ENCODE measurements around the gene AMELY.
"Not testable (repeated sequence)": the region's sequence is repeated elsewhere in the genome, so short reads cannot be mapped to it uniquely, and the experiment has no call there.

AMELY gene, protein sequence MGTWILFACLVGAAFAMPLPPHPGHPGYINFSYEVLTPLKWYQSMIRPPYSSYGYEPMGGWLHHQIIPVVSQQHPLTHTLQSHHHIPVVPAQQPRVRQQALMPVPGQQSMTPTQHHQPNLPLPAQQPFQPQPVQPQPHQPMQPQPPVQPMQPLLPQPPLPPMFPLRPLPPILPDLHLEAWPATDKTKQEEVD

DNA sequence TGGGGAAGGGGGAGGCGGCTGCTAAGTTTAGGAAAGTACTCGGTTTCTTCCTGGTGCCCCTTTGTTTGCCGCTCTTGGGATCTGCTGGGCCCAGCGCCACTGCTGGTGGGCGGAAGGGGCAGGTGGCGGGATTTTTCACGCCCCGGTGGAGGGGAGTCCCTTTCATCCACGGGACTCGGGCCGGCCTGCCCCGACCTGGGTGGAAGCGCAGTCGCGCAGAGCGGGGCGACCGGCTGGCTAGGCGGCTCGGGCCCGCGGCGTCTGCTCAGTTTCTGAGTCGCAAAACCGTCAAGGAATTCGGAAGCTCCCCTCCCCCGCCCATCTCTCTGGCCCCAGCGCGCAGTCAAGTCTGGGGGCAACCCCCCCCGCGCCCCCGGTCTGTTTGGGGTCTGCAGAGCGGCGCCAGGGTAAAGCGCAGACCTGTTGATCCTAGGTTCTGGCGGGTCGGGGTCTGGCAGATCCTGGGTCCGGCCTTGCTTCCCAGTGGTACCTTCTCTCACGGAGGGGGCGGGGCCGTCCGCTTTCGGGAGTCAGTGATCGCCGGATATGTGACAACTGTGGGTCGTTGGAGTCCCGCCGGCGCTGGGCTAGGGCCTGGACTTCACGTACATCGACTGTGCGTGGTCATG lies at the start of gene AMELY:
Gene AMELY, minus strand, starts transcription at position 500 of the 629 bp plus-strand sequence. CDS start 39,144 bp downstream, outside the sequence.
- no peak for DNase-seq (ENCODE audit: low read depth in 2 of 2)

DNA sequence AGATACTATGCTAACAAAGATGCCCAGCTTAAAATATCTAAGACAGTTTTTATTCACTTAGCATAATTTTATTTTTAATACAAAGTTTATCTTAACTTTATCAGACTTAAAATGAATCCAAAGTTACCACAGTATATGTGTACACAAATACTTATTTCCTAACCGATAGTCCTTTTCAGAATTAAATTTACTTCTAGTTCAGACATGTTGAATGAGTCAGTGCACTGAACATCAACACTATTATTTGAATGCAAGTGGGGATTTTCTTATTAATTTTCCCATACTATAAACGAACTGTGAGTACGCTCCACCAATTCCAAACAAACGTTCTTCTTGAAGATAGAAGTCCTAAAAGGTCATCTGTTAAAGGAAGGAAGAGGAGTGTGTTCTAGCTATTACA lies 38.4 kb upstream of the AMELY start:
- DNase-seq (ENCODE audit: low read depth in 2 of 2) = no peak

DNA sequence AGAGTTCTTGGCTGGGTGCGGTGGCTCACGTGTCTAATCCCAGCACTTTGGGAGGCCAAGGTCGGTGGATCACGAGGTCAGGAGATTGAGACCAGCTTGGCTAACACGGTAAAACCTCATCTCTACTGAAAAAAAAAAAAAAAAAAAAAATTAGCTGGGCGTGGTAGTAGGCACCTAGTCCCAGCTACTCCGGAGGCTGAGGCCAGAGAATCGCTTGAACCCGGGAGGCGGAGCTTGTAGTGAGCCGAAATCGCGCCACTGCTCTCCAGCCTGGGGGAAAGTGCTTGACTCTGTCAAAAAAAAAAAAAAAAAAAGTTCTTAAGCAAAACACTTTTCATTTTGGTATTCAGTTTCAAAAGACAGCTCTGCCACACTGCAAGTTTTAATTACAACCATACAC lies 36.8 kb upstream of the AMELY start:
- no peak for DNase-seq (ENCODE audit: low read depth in 2 of 2)

DNA sequence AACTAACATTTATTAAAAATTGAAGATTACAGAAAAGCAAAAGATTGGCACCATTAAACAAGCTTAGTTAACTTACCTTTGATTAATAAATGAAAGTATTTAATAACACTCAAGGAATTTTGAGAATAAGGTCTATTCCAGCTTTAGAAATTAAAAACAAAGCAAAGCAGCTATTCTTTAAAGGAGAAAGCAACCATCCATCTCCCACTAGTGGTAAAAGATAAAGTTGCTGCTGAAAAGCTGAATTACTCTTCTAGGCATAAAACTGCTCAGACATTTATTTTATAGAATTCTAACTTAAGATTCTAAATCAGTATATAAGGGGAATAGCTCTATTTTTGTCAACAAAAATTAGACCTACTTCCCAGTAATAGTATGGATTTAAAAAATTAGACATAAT lies 36.1 kb upstream of the AMELY start:
- no peak for DNase-seq (ENCODE audit: low read depth in 2 of 2)

DNA sequence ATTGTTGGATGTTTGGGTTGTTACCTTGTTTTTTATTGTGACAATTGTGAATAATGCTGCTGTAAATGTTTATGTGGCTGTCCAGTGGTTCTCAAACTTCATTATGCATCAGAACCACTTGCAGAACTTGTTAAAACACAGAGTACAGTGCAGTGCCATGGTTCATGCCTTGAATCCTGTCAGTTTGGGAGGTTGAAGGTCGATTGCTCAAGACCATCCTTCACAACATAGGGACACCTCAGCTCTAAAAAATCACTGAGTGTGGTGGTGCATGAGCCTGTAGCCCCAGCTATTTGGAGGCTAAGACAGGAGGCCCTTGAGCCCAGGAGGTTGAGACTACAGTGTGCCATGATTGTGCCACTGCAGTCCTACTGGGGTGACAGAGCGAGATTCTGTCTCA lies 23.9 kb upstream of the AMELY start:
- DNase-seq (ENCODE audit: low read depth in 2 of 2) = no peak

DNA sequence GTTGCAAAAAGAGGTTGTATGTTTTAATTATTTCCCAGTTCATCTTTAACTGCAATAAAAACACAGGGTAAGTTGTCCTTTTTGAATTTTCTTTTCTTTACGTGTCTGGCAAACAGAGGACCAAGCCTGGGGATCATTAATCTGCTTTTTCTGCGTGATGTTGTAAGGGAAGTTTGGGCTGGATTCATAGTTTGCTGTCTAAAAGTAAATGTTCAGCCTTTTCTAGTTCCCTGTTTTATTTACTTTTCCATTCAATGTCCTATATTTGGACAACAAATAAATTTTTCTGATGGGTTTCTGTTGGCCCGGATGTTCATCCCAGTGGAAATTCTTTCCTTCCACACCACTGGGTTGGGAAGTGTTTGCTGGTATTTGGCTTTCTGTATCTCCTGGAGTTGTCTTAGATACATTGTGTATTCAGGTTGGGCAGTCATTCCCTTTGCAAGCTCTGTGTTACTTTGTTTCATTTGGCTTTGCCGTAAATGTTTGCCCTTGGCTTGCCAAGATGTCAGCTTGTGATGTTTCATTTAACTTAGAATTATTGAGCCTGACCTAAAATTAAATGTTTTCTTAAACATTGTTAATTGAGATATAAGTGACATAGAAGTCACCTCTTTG lies 20.3 kb upstream of the AMELY start:
- no peak for DNase-seq (ENCODE audit: low read depth in 2 of 2)

DNA sequence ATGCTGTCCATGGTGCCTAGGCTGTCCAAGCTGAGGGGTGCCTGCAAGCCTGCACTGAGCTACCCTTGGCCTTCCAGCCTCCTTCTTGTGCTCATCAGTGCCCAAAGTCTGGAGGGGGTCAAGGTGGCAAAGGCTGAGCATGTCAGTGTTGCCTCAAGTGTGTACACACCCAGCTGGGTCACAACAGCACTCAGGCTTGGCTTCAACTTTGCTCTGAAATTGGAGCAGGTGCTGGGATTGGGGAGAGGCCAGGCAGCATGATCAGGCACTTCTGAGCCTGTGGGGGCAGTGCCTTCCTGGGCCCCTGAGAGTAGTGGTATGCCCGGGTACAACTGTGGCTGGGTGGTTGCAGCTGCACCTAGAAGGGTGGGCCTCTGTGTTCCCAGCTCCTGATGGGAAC lies 17.7 kb upstream of the AMELY start:
- DNase-seq (ENCODE audit: low read depth in 2 of 2) = no peak

DNA sequence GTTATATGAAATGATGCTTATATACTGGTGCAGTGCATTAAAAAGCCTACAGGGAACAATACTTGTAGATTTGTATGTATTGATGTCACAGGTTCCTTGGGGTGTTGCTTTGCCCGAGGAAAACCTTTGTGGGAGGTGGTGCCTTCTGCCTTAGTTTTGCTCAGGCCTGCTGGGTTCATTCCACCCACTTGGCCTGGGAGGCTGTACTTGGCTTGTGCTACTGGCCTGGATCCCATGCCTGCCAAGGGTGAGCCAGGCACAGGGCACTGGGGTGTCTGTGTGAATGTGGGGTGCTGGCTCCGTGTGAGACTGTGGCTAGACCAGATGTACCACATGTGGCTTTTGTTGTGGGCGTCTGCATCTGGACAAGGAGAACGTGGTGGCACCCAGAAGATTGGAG lies 16.7 kb upstream of the AMELY start:
- no peak for DNase-seq (ENCODE audit: low read depth in 2 of 2)

DNA sequence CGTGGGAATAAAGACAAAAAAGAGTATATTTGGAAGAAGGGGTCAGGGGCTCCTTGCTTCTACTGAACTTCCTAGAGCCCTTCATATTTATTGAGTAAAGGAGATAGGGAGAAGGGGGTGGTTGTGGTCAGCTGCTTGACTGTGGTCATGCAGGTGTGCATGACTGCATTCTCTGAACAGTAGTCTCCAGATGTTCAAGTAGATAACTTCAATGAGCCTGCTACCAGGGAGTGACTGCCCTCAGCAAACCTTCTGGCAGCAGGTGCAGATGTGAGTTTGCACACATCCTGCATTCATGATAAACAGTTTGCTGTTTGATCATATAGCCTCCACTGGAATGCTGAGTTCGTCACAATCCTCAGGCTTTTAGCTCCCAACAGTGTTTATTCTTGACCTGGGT lies 9.5 kb upstream of the AMELY start:
- DNase-seq (ENCODE audit: low read depth in 2 of 2) = no peak

DNA sequence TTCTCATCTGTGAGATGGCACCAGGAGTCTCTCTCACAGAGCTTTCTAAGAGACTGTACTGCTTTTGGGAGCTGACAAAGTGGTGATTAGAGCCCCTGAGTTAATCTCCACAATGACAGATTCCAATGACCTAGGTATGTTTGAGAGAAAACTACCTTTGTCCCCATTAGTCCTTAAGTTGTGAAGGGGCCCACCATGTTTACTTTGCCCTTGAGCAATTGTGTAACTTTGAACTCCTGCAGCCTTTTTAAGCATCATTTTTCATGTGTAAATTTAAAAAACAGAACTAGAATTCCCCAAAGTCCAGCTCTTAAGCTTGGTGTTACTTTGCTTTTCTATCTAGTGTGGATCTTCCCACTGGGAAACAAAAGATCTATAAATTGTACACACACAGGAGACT lies 1.8 kb upstream of the AMELY start:
- DNase-seq (ENCODE audit: low read depth in 2 of 2) = no peak

DNA sequence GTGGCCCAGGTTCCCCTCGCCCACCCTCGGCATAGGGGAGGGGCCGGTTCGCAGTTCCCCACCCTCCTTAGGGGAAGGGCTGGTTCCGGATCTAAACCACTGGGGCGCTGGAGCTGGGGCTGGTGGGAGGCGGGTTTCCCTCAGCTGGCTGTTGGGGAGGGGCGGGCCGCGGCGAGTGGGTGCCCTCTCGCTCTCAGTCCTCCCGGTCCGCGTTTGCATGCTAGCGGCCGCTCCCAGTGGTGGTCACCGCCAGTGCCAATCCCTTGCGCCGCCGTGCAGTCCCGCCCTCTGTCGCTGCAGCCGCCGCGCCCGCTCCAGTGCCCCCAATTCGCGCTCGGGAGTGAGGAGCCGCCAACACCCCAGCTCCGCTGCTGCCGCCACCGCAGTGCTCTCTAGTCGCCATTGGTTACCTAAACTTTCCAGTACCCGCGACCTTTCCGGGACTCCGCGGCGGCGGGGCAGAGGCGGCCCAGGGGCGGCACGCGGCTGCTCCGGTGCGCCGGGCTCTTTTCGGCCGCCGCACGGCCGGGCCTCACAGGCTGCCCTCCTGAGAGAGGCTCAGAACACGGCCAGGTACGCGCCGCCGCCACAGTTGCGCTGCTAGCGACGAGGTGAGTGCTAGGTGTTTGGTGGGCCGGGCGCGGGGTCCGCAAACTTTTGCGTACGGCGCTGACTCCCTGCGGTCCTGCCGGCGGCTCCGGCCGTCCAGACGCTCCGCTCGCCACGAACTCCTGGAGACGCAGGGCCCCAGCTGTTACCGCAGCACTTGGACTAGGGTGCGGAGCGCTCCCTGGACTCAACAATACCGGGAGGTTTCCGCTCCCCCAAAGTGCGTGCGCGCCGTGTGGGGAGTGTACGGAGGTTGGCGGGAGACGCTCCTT lies 940 bp downstream of the AMELY start, which contains the start of gene TBL1Y:
Gene TBL1Y, plus strand, starts transcription at position 326 of the 881 bp plus-strand sequence. CDS start 114,388 bp downstream, outside the sequence.
- no peak for DNase-seq (ENCODE audit: low read depth in 2 of 2)

DNA sequence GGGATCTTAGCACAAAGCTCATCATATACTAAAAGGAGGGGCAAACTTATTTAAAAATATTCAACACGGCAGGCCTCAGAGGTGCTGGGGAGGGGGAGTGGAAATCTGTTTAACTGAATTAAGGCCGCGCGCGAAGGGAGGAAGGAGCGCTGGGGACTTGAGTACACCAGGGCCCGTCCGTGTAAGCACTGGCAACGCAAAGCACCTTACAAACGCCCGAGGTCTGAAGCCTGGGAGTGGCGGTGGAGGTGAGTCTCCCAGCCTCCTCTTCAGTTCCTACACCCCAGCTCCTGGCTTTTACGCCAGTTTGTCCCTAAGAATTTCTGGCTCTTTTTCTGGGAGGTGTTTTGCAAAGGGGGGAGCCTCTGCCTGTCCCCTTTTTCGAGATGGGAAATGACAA lies 1.7 kb downstream of the AMELY start:
- no peak for DNase-seq (ENCODE audit: low read depth in 2 of 2)

DNA sequence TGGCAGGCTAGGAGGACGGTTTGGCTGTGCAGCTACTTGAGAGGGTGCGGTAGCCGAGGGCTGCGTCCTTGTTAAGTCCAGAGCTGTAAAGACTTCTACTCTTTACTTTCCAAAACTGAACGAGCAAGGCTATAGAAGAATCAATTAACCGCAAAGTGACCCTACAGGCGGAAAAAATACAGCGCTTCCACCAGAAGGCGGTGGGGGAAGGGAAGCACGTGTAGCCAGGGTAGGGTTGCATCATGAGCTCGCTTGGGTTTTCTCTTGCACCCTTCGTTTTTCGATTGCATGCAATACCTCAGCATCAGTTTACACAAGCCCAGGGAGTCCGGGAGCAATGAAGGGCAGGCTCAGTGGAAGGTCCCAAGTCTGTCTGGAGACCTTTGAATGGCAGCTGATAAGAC lies 2.4 kb downstream of the AMELY start:
- no peak for DNase-seq (ENCODE audit: low read depth in 2 of 2)

DNA sequence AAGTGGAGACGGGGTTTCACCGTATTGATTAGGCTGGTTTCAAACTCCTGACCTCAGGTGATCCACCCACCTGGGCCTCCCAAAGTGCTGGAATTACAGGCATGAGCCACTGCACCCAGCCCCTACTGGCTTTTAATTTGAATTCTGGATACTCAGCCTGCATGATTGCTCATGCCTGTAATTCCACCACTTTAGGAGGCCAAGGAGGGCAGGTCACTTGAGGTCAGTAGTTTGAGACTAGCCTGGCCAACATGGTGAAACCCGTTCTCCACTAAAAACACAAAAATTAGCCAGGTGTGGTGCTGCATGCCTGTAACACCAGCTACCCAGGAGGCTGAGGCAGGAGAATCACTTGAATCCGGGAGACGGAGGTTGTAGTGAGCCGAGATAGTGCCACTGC lies 3.5 kb downstream of the AMELY start:
- DNase-seq (ENCODE audit: low read depth in 2 of 2) = not testable (repeated sequence)

DNA sequence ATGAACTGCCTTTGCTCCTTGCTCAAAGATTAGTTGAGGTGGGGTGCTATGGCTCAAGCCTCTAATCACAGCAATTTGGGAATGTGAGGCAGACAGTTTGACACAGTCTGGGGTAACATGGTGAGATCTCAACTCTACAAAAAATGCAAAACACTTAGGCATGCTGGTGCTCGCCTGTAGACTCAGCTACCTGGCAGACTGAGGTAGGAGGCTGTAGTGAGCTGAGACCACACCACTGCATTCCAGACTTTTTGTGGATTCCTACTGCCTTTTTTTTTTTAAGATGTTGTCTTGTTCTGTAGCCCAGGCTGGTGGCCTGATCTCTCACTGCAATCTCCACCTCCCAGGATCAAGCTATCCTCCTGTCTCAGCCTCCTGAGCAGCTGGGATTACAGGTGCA lies 4.0 kb downstream of the AMELY start:
- no peak for DNase-seq (ENCODE audit: low read depth in 2 of 2)

DNA sequence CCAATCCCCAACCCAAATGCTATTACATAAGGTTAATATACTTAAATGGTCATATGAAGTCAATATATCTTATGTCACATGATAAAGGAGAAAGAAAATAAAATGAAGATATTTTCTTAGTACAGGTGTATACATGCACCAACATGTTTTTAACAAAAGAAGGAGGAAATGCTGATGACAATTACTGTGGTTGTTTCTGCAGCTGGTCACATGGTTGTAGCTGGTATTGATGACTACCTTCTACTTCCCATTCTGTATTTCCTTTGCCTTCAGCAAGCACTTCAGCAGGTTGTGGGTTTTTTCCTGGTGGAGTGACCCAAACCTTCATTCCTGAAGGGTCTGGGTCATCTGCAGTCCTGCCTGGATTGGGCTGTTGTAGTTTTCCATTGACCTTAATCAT lies 9.4 kb downstream of the AMELY start:
- not testable (repeated sequence) for DNase-seq (ENCODE audit: low read depth in 2 of 2)

DNA sequence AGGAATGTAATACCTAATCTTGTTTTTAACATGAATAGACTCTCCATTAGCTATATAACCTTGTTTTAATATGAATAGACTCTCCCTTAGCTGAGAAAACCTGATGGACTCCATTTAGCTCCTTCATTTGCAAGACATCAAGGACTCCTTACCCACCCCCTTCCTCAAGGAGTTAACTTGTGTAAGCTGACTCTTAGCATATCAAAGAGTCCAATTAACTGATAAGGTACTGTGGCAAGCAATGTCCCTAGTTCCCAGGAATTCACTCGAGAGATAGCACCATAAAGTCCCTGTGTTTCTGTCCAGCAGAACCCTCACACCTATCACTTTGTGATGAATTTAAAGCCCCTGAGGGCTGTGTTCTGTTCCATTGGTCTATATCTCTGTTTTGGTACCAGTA lies 16.3 kb downstream of the AMELY start:
- no peak for DNase-seq (ENCODE audit: low read depth in 2 of 2)

DNA sequence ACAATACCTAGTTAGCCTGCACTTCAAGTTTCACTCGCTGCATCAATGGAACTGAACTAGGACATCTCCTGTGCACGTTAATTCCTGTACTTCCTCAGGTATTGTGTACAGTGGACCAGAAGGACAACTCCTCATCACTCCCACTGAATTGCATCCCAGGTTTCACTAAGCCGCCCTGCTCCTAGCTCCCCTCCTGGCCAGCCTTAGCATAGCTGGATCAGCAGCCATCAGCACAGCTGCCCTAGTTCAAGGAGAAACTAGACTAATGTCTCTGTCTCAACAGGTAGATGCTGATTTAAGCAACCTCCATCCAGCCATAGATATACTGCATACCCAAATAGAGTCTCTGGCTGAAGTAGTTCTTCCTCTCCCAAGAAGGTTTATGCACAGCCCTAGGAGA lies 17.1 kb downstream of the AMELY start:
- no peak for DNase-seq (ENCODE audit: low read depth in 2 of 2)

DNA sequence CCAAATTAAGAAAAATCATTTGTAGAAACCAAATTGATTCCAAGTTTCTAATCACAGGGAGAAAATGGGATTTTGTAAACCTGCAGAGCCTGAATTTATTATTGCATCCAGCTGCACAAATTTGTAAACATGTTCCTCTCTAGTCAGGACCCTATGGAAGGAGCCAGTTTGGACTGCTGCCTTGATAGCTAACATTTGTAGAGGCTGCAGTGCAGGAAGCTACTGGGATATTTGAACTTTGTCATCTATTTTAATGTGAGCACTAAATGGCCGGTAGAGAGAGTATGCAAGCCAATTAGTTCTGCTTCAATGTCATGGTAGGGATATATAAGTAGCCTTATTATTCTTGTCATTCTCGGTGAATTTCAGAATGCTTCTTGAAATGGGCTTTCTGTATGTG lies 62.2 kb downstream of the AMELY start:
- no peak for DNase-seq (ENCODE audit: low read depth in 2 of 2)

DNA sequence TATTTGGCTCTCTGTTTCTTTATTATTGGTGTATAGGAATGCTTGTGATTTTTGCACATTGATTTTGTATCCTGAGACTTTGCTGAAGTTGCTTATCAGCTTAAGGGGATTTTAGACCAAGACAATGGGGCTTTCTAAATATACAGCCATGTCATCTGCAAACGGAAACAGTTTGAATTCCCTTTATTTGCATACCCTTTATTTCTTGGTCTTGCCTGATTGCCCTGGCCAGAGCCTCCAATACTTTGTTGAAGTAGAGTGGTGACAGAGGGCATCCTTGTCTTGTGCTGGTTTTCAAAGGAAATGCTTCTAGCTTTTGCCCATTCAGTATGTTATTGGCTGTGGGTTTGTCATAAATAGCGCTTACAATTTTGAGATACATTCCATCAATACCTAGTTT lies 68.9 kb downstream of the AMELY start:
- DNase-seq (ENCODE audit: low read depth in 2 of 2) = not testable (repeated sequence)
